GM12865 (cell line): Measurements from ENCODE around the gene GFM1.

Source experiments
- DNase-seq: peaks from one replicate; pipeline ENCODE4 v3.0.0; 2010; ENCODE audit warnings: low read depth
- H3K4me3 ChIP-seq: 2 replicates; pipeline ENCODE4 v1.5.1; 2011; ENCODE audit warnings: mild to moderate bottlenecking, low read depth, low read length, control low read depth
- TF ChIP-seq, protein P1 (sequence below): IDR thresholded peaks from 2 replicates; pipeline ENCODE4 v1.5.1; 2011; ENCODE audit warnings: low read length, control low read depth, low read depth, inconsistent platforms; ENCODE audit not compliant: insufficient read depth; ENCODE audit errors: missing control alignments

GFM1 gene

DNA sequence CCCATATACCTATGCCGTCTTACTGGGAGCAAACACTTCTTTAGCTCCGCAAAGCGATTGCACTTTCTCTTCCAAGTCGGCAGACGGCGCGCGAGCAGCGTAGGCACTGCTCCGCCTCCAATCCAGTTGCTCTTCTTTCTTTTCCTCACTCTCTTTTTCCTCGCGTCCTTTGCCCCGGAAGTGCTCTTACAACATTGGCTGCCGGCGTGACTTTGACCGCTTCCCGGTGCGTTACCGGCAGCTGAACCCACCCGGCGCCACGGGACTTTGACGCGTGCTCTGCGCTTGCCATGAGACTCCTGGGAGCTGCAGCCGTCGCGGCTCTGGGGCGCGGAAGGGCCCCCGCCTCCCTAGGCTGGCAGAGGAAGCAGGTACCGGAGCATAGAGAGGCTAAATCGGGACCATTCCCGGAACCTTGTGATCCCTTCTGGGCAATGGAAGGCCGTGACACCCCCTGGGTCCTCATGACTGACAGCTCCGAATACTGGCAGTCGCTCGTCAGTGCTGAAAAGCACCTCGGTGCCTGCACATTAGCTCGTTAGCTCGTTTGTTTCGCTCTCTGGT is at the start of gene GFM1:
Gene GFM1, plus strand, starts transcription at position 183 of the 564 bp plus-strand sequence. Its CDS starts 108 bp downstream, at position 291.
- peak within 1 kb of the TSS; percentile 93 for H3K4me3 ChIP-seq
- DNase-seq: peak; percentile 96

DNA sequence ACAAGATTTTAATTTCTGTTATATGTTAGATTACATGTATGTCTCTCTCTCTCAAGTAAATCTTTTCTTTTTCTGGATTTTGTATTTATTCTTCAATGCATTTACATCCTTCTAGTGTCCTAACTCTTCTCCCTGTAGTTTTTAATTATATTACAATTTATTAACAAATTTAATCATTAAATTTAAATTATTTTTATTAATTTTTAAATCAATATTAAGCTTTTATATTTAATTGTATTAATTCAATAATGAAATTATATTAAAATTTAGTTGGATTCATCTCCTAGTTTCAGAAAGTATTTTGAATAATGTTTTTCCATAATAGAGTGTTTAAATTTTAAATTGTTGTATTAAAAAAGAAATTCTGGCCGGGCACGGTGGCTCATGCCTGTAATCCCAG is 43.5 kb upstream of the GFM1 start:
- TF ChIP-seq, protein P1, sequence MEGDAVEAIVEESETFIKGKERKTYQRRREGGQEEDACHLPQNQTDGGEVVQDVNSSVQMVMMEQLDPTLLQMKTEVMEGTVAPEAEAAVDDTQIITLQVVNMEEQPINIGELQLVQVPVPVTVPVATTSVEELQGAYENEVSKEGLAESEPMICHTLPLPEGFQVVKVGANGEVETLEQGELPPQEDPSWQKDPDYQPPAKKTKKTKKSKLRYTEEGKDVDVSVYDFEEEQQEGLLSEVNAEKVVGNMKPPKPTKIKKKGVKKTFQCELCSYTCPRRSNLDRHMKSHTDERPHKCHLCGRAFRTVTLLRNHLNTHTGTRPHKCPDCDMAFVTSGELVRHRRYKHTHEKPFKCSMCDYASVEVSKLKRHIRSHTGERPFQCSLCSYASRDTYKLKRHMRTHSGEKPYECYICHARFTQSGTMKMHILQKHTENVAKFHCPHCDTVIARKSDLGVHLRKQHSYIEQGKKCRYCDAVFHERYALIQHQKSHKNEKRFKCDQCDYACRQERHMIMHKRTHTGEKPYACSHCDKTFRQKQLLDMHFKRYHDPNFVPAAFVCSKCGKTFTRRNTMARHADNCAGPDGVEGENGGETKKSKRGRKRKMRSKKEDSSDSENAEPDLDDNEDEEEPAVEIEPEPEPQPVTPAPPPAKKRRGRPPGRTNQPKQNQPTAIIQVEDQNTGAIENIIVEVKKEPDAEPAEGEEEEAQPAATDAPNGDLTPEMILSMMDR: no peak
- DNase-seq: no peak
- H3K4me3 ChIP-seq: no peak overlapping the region

More for the DNA sequence above, at the start of gene GFM1:
- TF ChIP-seq, protein P1: peak; percentile 95

DNA sequence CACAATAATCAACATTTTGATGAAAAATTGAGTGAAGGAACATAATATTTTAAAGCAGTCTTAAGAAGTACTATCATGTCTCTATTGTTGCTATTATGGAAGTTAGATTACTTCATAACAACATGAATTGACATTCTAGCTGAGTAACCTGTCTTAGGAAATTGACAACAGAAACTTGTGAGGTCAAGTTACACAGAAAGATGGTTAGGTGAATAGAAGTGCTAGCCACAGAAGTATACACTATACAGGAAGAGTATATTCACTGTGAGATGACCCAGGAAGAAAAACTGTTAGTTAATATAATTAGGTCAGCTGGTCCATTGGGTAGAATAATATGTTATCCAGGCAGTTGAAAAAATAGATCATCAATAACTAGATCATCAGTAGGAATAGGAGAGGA is 42.1 kb upstream of the GFM1 start:
- DNase-seq: no peak
- H3K4me3 ChIP-seq: no peak overlapping the region
- TF ChIP-seq, protein P1: no peak

DNA sequence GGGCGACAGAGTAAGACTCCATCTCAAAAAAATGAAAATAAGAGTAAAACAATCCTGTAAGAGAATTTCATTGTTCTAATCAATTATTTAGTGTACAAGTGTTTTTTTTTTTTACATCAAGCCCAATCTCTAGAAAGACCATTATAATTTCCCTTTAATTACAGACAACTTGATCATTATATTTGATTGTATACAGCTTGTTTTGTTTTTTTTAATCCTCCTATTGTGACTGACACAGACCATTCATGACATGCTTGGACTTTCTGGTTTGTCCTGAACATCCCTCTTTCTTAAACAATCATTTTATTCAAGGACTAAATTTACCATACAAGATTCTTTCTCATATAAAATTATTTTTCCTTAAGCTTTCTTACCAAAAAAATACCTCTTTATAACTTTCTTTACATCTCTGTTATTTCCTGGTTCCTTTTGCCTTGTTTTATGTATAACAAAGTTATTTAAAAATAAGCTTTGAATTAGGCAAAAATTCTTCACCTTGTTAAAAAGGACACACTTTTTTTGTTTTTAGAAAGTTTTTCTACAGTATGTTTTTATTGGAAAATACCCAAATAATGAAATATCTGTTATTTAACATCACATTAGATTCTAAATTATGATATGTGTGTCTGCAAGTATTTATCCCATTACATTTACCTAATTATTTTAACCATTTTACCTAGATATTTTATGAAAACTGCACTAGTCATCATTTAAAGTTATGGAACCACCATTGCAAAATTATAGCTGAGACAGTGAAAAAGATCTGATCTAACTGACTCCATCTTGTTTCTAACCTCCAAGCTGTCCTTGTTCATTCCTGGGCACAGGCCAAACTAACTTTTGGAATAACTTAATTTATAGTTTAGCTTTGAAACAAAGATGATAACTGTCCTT is 26.1 kb upstream of the GFM1 start:
- no peak overlapping the region for H3K4me3 ChIP-seq
- TF ChIP-seq, protein P1: no peak
- DNase-seq: no peak

DNA sequence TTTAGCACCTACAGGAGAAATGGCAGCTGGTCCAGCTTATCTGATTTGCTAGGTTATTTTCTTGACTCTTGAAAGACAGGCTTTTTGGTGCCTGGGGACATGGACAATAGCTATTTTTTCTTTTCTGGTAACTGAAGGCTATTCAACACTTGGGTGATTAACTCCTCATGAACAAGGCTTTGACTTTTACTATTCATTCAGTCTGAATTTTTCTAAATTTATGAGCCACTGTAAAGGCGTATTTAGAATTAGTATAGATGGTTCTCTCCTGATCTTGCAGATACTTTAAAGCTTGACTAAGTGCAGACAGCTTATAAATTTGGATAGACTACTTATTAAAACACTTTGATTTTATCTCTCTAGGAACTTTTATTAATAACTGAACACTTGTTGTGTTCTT is 18.4 kb upstream of the GFM1 start:
- no peak for DNase-seq
- H3K4me3 ChIP-seq: no peak overlapping the region
- TF ChIP-seq, protein P1: no peak

DNA sequence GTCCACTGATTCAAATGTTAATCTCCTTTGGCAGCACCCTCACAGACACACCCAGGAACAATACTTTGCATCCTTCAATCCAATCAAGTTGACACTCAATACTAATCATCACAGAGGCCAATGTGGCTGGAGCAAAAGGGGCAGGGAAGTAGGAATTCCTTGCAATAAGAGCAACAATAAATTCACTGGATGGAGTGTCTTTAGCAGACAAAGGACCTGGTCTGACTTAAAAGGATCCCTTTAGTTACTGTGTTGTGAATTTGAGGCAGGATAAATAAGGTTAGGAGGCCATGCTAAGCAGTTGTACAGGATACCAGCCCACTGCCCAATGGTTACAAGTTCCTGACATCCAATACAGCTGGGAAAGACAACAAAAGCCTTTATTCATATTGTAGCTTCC is 12.3 kb upstream of the GFM1 start:
- no peak for DNase-seq
- TF ChIP-seq, protein P1: no peak
- H3K4me3 ChIP-seq: no peak overlapping the region

DNA sequence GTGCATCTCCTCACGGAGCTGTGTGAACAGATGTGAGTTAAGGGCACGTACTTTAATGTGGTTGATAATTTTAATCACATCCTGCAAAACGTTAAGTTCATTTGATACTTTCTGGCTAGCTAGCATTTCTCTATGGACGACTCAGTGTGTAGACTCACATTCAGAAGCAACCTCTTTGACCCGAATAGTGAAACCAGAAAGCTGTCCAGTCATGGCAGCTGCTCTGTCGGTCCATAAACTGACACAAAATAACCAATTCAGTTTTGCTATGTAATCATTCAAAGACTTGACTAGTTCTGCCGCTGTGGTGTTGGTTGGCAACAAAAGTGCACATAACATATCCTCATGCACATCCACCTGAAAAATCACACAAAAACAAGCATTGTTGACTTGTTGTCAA is 3.7 kb upstream of the GFM1 start:
- H3K4me3 ChIP-seq: no peak overlapping the region
- TF ChIP-seq, protein P1: no peak
- DNase-seq: no peak
